ENCODE data around the gene PCDHGC5. TPM values are rescaled to one million over a fixed set of nuclear protein-coding genes. Genes with fewer than 3 reads are reported as not detected.

The PCDHGC5 gene
- total RNA-seq, 4 donors from 2014 or later: 0.16 to 1.5 (median 0.36) TPM; not detected in 1

- peaks cover 0 to 24% of the 10 kb centered on the region in 2 donors for H3K36me3 ChIP-seq
These were observed 29.7 kb downstream of the PCDHGC5 start for GRCh38 chr5:141518618-141519015.

GRCh38 chr5:141519605-141520565, 31.0 kb downstream of the PCDHGC5 start:
- DNase-seq (no peak), ATAC-seq (no peak)
- peak overlapping the region; percentile 87 to 92 (median 90) for H3K27ac ChIP-seq
- no peaks in the 10 kb centered on the region for H3K27me3 ChIP-seq
- peaks cover 95 to 97% of the 10 kb centered on the region in 2 donors for H3K4me1 ChIP-seq
- H3K36me3 ChIP-seq: peaks cover 0 to 30% of the 10 kb centered on the region in 2 donors
- in situ Hi-C loops (cut with MboI; ENCODE audit: low sequenced_read_pairs in 4 of 4): loop anchor here in 1 of 4 donors (5.0 kb wide), 2 partner anchors 42 to 43 kb away; partner anchors contain the start of gene PCDHGC3
- H3K4me3 ChIP-seq: no peak overlapping the region
- TF ChIP-seq CTCF (IDR thresholded peaks at IDR 0.05 in 4 of 5, conservative IDR thresholded peaks at IDR 0.05 in 1 of 5) (no peak), POLR2A (IDR thresholded peaks at IDR 0.05) (no peak)
- H3K9me3 ChIP-seq: no peaks in the 10 kb centered on the region
- intact Hi-C loops (cut with DNase I; ENCODE audit: low total_unique reads): loop anchor here (5.0 kb wide), 2 partner anchors 97 to 1877 kb away; partner anchors contain the start of gene DIAPH1

More at GRCh38 chr5:141518618-141519015, 29.7 kb downstream of the PCDHGC5 start:
- H3K27me3 ChIP-seq: no peaks in the 10 kb centered on the region
- in situ Hi-C loops (cut with MboI; ENCODE audit: low sequenced_read_pairs in 4 of 4) (no loop called here), intact Hi-C loops (cut with DNase I; ENCODE audit: low total_unique reads) (no loop called here)
- H3K9me3 ChIP-seq: no peaks in the 10 kb centered on the region
- TF ChIP-seq CTCF (IDR thresholded peaks at IDR 0.05 in 4 of 5, conservative IDR thresholded peaks at IDR 0.05 in 1 of 5) (no peak), POLR2A (IDR thresholded peaks at IDR 0.05) (no peak)
- peaks cover 97 to 99% of the 10 kb centered on the region in 2 donors for H3K4me1 ChIP-seq
- no peak for ATAC-seq
- DNase-seq: peak in 1 of 2 donors; percentile 49
- no peak overlapping the region for H3K4me3 ChIP-seq
- peak overlapping the region; percentile 87 to 92 (median 90) for H3K27ac ChIP-seq

GRCh38 chr5:141521244-141521781, 32.4 kb downstream of the PCDHGC5 start:
- Histone ChIP-seq H3K4me1 (peaks cover 80 to 91% of the 10 kb centered on the region in 2 donors), H3K27ac (peak overlapping the region; percentile 87 to 92 (median 90)), H3K9me3 (no peaks in the 10 kb centered on the region), H3K4me3 (no peak overlapping the region), H3K36me3 (peaks cover 0 to 37% of the 10 kb centered on the region in 2 donors), H3K27me3 (no peaks in the 10 kb centered on the region)
- peak; percentile 59 to 62 for DNase-seq
- in situ Hi-C loops (cut with MboI; ENCODE audit: low sequenced_read_pairs in 4 of 4) (loop anchor here in 1 of 4 donors (5.0 kb wide), 2 partner anchors 41 to 44 kb away; partner anchors contain the start of gene PCDHGC3), intact Hi-C loops (cut with DNase I; ENCODE audit: low total_unique reads) (loop anchor here (5.0 kb wide), 2 partner anchors 96 to 1876 kb away; partner anchors contain the start of gene DIAPH1)
- TF ChIP-seq POLR2A (IDR thresholded peaks at IDR 0.05) (peak in 1 of 2 donors; percentile 38), CTCF (IDR thresholded peaks at IDR 0.05 in 4 of 5, conservative IDR thresholded peaks at IDR 0.05 in 1 of 5) (no peak)
- peak; percentile 81 to 91 for ATAC-seq

GRCh38 chr5:141522301-141522700, 33.4 kb downstream of the PCDHGC5 start:
- H3K9me3 ChIP-seq: no peaks in the 10 kb centered on the region
- H3K4me3 ChIP-seq: no peak overlapping the region
- peaks cover 0 to 38% of the 10 kb centered on the region in 2 donors for H3K36me3 ChIP-seq
- no peaks in the 10 kb centered on the region for H3K27me3 ChIP-seq
- peaks cover 71 to 82% of the 10 kb centered on the region in 2 donors for H3K4me1 ChIP-seq
- TF ChIP-seq POLR2A (IDR thresholded peaks at IDR 0.05) (no peak), CTCF (IDR thresholded peaks at IDR 0.05 in 4 of 5, conservative IDR thresholded peaks at IDR 0.05 in 1 of 5) (no peak)
- intact Hi-C loops (cut with DNase I; ENCODE audit: low total_unique reads): loop anchor here (1.0 to 5.0 kb wide), 3 partner anchors 95 to 1875 kb away; partner anchors contain the start of genes DIAPH1 and TAF7
- in situ Hi-C loops (cut with MboI; ENCODE audit: low sequenced_read_pairs in 4 of 4): loop anchor here in 1 of 4 donors (5.0 kb wide), 2 partner anchors 40 to 45 kb away; partner anchors contain the start of gene PCDHGC3
- DNase-seq: no peak
- H3K27ac ChIP-seq: peak overlapping the region; percentile 87 to 92 (median 90)
- ATAC-seq: no peak

All from gastrocnemius medialis (tissue), 4 donors.